SIG-M5 treated with dmso at 0.1 percent for 504 hours (cell line): Measurements from ENCODE around the gene BRAF.
"Not testable (repeated sequence)": the region's sequence is repeated elsewhere in the genome, so short reads cannot be mapped to it uniquely, and the experiment has no call there.

ENCODE experiments used
- DNase-seq: peaks from one replicate; lab custom pipeline; 2025; ENCODE audit not compliant: unreplicated experiment; lab: John Stamatoyannopoulos, UW

Gene BRAF

GRCh38 chr7:140774371-140774770 lies 150.4 kb downstream of the BRAF start:
- DNase-seq = no peak

- DNase-seq = no peak
Observed at GRCh38 chr7:140773104-140773503, 151.6 kb downstream of the BRAF start.

- no peak for DNase-seq
Observed at GRCh38 chr7:140771826-140772225, 152.9 kb downstream of the BRAF start.

- no peak for DNase-seq
Observed at GRCh38 chr7:140769852-140770251, 154.9 kb downstream of the BRAF start.

- DNase-seq = no peak
Observed at GRCh38 chr7:140767418-140767817, 157.3 kb downstream of the BRAF start.

- not testable (repeated sequence) for DNase-seq
Observed at GRCh38 chr7:140765441-140765840, 159.3 kb downstream of the BRAF start.

GRCh38 chr7:140763166-140763565 lies 161.6 kb downstream of the BRAF start:
- not testable (repeated sequence) for DNase-seq

GRCh38 chr7:140761375-140761774 lies 163.4 kb downstream of the BRAF start:
- DNase-seq = not testable (repeated sequence)

- DNase-seq = no peak
Observed at GRCh38 chr7:140754506-140754905, 170.2 kb downstream of the BRAF start.

- peak; percentile 60 for DNase-seq
Observed at GRCh38 chr7:140752533-140752932, 172.2 kb downstream of the BRAF start.

GRCh38 chr7:140746751-140747150 lies 178.0 kb downstream of the BRAF start:
- DNase-seq = no peak

- peak; percentile 16 for DNase-seq
Observed at GRCh38 chr7:140745266-140746058, 179.3 kb downstream of the BRAF start.

- no peak for DNase-seq
Observed at GRCh38 chr7:140744005-140744404, 180.7 kb downstream of the BRAF start.

- not testable (repeated sequence) for DNase-seq
Observed at GRCh38 chr7:140743255-140743654, 181.5 kb downstream of the BRAF start.

GRCh38 chr7:140738280-140738679 lies 186.4 kb downstream of the BRAF start:
- DNase-seq = no peak

- no peak for DNase-seq
Observed at GRCh38 chr7:140734729-140735128, 190.0 kb downstream of the BRAF start.

- no peak for DNase-seq
Observed at GRCh38 chr7:140734096-140734495, 190.6 kb downstream of the BRAF start.

GRCh38 chr7:140732416-140732815 lies 192.3 kb downstream of the BRAF start:
- DNase-seq = no peak

- peak; percentile 22 for DNase-seq
Observed at GRCh38 chr7:140726281-140726680, 198.4 kb downstream of the BRAF start.

- DNase-seq = no peak
Observed at GRCh38 chr7:140724706-140725105, 200.0 kb downstream of the BRAF start.

- no peak for DNase-seq
Observed at GRCh38 chr7:140723574-140723973, 201.2 kb downstream of the BRAF start.

- no peak for DNase-seq
Observed at GRCh38 chr7:140723006-140723405, 201.7 kb downstream of the BRAF start.

GRCh38 chr7:140722254-140722653 lies 202.5 kb downstream of the BRAF start:
- no peak for DNase-seq
